GM18870 (cell line): ENCODE results near the gene TMEM190.
A peak's percentile ranks its signal among the peaks of the same experiment; 100 is the strongest.
"Not testable (repeated sequence)": the region's sequence is repeated elsewhere in the genome, so short reads cannot be mapped to it uniquely, and the experiment has no call there.

Experiments used
- ATAC-seq: cut with Tn5 transposase; IDR thresholded peaks from one replicate; pipeline ENCODE4 v1.9.1; 2021; ENCODE audit warnings: moderate library complexity; ENCODE audit not compliant: unreplicated experiment

The TMEM190 gene

DNA sequence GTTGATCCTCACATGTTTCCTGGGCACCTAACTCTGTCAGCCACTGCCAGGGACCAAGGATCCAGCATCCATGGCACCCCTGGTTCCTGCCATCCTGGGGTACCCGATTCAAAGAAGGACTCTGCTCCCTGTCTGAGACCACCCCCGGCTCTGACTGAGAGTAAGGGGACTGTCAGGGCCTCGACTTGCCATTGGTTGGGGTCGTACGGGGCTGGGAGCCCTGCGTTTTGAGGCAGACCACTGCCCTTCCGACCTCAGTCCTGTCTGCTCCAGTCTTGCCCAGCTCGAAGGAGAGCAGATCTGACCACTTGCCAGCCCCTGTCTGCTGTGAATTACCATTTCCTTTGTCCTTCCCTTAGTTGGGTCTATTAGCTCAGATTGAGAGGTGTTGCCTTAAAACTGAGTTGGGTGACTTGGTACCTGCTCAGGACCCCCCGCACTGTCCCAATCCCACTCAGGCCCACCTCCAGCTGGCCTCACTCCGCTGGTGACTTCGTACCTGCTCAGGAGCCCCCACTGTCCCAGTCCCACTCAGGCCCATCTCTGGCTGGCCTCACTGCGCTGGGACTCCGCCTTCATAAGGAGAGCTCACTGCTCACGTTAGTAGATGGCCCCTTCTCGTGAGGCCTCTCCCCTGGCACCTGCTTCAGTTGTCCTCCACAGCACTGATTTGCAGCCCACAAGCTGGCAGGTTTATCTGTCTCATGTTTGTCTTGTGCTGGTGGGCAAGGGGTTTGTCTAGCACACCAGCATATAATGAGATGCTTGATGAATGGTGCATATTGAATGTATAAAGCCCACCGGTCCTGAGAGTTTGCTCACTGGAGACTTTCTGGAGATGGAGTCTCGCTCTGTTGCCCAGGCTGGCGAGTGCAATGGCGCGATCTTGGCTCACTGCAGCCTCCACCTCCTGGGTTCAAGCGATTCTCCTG is 13.0 kb downstream of the TMEM190 start:
- ATAC-seq, result no peak

DNA sequence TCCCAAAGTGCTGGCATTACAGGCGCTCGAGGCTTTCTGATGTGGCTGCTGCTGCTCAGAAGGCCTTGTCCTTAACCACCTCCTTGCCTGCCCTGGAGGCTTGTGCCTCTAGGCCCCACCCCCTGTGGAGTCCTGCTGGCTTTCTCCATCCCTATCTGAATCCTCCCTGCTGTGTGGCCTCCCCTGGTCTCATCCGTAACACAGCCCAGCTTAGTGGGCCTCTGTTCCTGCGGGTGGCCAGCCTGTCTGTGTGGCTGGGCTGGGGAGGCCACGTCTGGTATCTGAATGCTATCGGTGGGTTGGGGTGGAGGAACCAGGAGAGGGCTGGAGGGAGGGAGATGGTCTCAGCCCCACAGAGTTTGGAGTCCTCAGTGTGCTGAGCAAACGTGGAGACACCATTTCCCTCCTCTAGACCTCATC is 13.8 kb downstream of the TMEM190 start:
- no peak for ATAC-seq

DNA sequence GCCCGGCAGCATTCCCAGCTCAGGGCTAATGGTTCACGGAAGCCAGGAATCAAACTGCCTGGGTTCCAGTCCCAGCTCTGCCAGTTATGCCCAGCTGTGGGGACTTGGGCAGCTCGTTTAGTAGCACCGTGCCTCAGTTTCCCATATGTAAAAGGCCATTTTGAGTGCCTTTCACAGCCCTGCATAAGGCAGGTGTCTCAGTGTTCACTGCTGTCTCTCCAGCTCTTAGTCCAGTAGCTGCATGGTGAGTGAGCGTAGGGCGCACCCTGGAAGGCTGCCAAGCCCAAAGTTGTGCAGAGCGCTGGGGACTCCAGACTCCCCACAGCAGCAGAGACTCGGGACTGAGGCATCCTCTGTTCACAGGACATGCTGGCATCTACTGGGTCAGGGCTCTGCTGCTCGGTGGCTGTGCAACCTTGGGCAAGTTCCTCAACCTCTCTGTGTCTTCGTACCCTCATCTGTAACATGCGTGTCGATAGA is 14.6 kb downstream of the TMEM190 start:
- no peak for ATAC-seq

DNA sequence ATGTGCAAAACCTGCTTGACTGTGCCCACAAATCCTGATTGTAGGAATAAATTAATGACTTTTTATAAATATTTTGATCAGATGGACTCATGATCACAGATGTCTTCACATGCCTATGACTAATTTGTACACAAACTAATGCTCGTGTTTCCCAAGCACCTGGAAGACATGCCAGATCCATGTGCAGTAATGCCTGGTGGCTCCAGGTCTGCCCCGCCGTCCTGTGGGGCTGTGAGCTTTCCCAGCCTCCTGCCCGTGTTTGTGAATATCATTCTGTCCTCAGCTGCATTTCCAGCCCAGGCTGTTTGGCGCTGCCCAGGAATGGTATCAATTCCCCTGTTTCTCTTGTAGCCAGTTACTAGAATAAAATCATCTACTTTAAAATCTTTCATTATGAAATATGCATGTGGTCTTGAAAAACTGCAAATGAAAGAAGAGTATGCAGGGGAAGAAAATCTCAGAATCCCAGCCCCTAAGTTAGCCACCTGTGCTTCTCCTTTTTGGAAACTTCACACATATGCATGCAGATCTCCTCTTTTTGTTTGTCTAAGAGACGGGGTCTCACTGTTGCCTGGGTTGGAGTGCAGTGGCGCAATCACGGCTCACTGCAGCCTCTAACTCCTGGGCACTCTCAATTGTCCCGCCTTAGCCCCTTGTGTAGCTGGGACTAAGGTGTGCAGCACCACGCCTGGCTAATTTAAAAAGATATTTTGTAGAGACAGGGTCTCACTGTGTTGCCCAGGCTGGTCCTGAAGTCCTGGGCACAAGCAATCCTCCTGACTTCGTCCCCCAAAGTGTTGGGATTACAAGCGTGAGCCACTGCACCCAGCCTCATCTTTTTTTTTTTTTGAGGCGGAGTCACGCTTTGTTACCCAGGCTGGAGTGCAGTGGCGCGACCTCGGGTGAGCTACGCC is 15.3 kb downstream of the TMEM190 start:
- no peak for ATAC-seq

GRCh38 chr19:55392820-55393761 is 16.5 kb downstream of the TMEM190 start:
- ATAC-seq, result no peak

GRCh38 chr19:55398200-55398925 is 21.7 kb downstream of the TMEM190 start:
- ATAC-seq, result no peak

DNA sequence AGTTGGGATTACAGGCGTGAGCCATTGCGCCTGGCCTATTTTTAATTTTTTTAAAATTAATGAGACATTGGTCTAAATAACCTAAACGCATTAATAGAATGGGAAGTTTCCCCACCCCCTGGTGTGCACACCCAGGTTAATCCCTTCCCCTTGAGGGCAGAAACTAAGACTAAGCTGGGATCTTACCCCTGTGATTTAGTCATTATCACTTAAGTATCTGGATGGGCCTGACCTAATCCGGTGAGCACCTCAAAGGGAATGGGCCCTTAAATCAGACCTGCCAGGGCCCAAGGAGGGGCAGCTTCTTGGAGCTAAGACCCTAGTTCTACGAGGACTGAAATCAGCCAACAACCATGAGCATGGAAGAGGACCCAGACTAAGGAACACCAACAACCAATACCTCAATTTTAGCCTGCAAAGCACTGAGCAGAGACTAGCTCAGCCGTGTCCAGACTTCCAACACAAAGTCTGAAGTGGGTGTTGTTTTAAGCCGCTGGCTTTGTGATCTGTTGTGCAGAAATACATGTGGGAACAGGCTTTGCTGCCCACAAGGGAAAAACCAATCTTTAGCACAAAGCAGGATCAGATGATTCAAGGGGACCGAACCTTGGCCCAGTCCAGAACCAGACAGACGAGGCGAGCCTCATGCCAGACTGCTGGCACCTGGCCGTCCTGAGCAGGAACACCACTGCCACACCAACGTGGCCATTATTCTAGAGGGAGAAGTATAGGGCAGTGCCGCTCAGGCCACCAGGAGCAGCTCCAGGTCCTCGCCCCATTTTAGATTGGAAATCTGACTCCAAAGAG is 23.9 kb downstream of the TMEM190 start:
- ATAC-seq, result no peak

GRCh38 chr19:55401390-55401789 is 24.8 kb downstream of the TMEM190 start:
- not testable (repeated sequence) for ATAC-seq

- no peak for ATAC-seq
These were observed 25.9 kb downstream of the TMEM190 start for GRCh38 chr19:55402509-55402908.

DNA sequence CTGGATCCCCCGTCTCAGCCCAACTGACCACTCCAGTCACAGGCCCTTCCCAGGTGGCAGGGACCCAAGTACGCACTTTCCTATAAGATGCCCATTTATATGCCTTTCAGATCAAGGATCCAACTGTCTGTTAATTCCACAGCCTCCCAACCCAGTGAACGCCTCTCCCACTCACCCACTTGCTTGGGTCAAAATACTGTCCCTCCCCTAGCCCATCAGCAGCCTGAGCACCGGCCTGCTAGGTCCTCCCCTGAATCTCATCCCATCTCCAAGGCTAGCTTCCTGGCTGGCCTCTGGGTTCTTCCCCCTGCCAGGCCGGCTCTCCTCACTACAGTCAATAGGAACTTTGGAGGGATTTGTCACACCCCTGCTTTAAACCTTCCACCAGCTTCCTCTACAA is 29.0 kb downstream of the TMEM190 start:
- no peak for ATAC-seq

- no peak for ATAC-seq
These were observed 29.6 kb downstream of the TMEM190 start for GRCh38 chr19:55406091-55406825.

DNA sequence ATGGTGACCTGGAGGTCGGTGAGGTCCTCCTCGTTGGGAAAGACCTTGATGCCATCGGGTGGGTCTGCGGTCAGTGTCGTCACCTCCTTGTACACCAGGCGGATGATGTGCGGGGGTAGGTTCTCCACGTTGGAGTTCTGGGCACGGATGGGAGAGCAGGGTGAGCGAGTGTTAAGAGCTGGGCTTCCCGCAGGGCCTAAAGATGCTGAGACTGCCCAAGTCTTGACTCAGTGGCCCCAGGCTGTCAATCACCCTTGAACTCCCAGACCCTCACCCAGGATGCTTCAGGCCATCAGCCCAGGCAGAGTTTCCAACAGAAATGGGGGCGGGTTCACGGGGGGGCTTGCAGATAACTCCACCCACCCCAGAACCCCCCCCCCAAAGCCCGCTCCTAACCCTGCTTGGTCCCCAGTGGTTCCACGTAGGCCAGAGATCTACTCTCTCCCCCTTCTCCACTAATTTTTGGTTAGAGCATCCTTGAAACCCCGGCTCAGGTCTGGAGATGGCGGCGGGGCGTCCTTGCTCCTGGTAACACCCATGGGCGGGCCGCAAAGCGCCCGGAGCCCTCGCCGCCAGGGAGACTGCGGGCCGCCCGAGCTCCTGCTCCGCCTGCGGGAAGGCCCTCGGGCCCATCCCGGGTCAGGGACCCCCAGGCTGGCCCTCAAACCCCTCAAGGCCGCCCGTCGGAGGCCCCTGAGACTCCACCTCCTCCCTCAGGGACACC is 30.4 kb downstream of the TMEM190 start:
- peak; percentile 3 for ATAC-seq

GRCh38 chr19:55407550-55407799 is 30.8 kb downstream of the TMEM190 start, which contains the start of gene UBE2S:
TSS of gene UBE2S (minus strand) at chr19:55407788. CDS start at chr19:55407589, 199 bp downstream.
- ATAC-seq, result peak; percentile 59

DNA sequence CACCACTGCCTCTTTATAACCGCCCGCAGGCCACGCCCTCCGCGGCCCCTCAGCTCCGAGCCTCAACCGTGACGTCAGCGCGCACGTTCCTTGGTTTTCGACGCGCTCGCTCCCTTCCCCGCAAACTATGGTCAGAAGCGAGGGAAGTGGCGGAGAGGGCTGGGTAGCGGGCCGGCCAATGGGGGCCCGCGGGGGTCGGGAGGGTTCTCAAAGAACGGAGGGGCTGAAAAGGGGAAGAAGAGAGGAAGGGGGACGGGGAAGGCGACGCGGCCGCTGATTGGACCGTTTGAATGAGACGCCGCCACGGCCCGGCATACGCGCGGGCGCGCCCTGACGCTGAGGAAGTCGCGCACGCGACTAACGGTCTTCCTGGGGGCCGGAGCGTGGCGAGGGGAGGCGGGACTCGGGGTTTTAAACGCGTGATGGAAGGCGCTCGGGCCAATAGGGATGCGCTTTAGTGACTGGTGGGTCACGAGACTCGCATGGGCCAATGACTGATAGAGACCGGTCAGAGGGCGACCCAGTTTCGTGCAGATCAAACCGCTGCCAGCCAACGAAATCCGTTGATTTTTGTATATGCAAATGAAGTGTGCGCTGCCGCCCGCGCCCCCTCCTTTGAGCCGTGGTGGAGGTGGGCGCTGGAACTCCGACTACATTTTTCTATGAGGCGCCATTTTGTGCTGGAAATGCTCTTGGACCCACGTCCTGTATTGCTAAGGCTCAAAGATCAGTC is 31.3 kb downstream of the TMEM190 start:
- ATAC-seq, result peak; percentile 77

- ATAC-seq, result no peak
These were observed 31.9 kb downstream of the TMEM190 start for GRCh38 chr19:55408533-55408872.

DNA sequence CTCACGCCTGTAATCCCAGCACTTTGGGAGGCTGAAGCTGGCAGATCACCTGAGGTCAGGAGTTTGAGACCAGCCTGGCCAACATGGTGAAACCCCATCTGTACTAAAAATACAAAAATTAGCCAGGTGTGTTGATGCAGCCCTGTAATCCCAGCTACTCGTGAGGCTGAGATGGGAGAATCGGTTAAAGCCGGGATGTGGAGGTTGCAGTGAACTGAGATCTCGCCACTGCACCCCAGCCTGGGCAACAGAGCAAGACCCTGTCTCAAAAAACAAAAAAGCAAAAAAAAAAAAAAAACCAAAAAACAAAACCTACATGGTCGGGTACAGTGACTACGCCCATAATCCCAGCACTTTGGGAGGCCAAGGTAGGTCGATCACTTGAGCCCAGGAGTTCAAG is 32.6 kb downstream of the TMEM190 start:
- not testable (repeated sequence) for ATAC-seq

DNA sequence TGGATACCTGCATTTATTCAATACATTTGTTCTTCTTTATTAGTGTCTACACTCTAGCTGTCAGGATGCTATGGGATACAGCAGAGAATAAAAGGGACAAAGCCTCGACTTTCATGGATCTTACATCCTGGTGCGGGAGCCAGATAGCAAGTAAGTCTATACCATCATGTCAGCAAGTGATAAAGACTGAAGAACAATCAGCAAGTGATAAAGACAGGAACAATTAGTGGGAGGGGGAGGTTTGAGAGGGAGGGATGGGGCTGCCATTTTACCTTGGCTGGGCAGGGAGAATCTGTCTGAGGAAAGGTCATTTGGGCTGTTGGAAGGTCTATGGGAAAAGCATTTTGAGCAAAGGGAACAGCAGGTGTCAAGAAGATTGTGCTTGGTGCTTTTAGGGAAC is 33.5 kb downstream of the TMEM190 start:
- no peak for ATAC-seq
